Neural cell (in vitro differentiated cells): ENCODE data around the gene XG. TPM values are rescaled to one million over a fixed set of nuclear protein-coding genes. Genes with fewer than 3 reads are reported as not detected.
"Not testable (repeated sequence)": the region's sequence is repeated elsewhere in the genome, so short reads cannot be mapped to it uniquely, and the experiment has no call there.

Experiments
- H2AFZ ChIP-seq: fragments of 200-600, 300-800 bp; sonication (generic), shearing (Covaris generic); 2 replicates; pipeline ENCODE4 v1.6.0; 2014; ENCODE audit warnings: low read depth, mild to moderate bottlenecking, antibody characterized with exemption, low read length, moderate library complexity
- H3F3A ChIP-seq: fragments of 200-600 bp; shearing (Covaris generic); 2 replicates; pipeline ENCODE4 v1.6.1; 2016; ENCODE audit warnings: mild to moderate bottlenecking, moderate library complexity, mixed read lengths, antibody characterized with exemption, low read length; ENCODE audit not compliant: insufficient read depth, poor library complexity, severe bottlenecking
- H3K27ac ChIP-seq: fragments of 200-600, 300-800 bp; sonication (generic), shearing (Covaris generic); 2 replicates; pipeline ENCODE4 v1.5.1; 2014; ENCODE audit warnings: mild to moderate bottlenecking, low read length, moderate library complexity
- H3K27me3 ChIP-seq: fragments of 300-800, 200-600 bp; sonication (generic), shearing (Covaris generic); 2 replicates; pipeline ENCODE4 v1.6.0; 2014; ENCODE audit warnings: mild to moderate bottlenecking, low read depth, low read length, moderate library complexity; ENCODE audit not compliant: insufficient read depth
- H3K36me3 ChIP-seq: fragments of 300-800, 200-600 bp; sonication (generic), shearing (Covaris generic); 2 replicates; pipeline ENCODE4 v1.5.1; 2014; ENCODE audit warnings: mild to moderate bottlenecking, antibody characterized with exemption, low read length, moderate library complexity; ENCODE audit not compliant: insufficient read depth
- H3K4me2 ChIP-seq: fragments of 300-800, 200-600 bp; sonication (generic), shearing (Covaris generic); 2 replicates; pipeline ENCODE4 v1.6.0; 2014; ENCODE audit warnings: mild to moderate bottlenecking, low read length
- H3K4me3 ChIP-seq: fragments of 300-800, 200-600 bp; sonication (generic), shearing (Covaris generic); 2 replicates; pipeline ENCODE4 v1.5.1; 2014; ENCODE audit warnings: mild to moderate bottlenecking, low read length, moderate library complexity
- H3K79me2 ChIP-seq: fragments of 200-600 bp; shearing (Covaris generic); replicated peaks from 2 replicates; pipeline ENCODE4 v1.6.0; 2014; ENCODE audit warnings: mild to moderate bottlenecking, low read length, moderate library complexity; ENCODE audit not compliant: insufficient read depth
- H3K9ac ChIP-seq: fragments of 300-800, 200-600 bp; sonication (generic), shearing (Covaris generic); 2 replicates; pipeline ENCODE4 v1.6.1; 2016; ENCODE audit warnings: mild to moderate bottlenecking, low read length, mixed read lengths
- H3K9me2 ChIP-seq: fragments of 200-600 bp; shearing (Covaris generic); 2 replicates; pipeline ENCODE4 v1.6.1; 2016; ENCODE audit warnings: mild to moderate bottlenecking, low read length, mixed read lengths; ENCODE audit not compliant: insufficient read depth
- H3K9me3 ChIP-seq: fragments of 200-600, 300-800 bp; sonication (generic), shearing (Covaris generic); 2 replicates; pipeline ENCODE4 v1.6.1; 2016; ENCODE audit warnings: mild to moderate bottlenecking, mixed run types, low read length, moderate library complexity, mixed read lengths
- H4K20me1 ChIP-seq: fragments of 200-600 bp; shearing (Covaris generic); 2 replicates; pipeline ENCODE4 v1.6.1; 2016; ENCODE audit warnings: mild to moderate bottlenecking, mixed run types; ENCODE audit not compliant: insufficient read depth
- EP300 ChIP-seq: fragments of 450-650 bp; conservative IDR thresholded peaks from 2 replicates; pipeline ENCODE4 v1.6.1; 2014; ENCODE audit warnings: antibody characterized with exemption, mild to moderate bottlenecking, moderate library complexity; ENCODE audit not compliant: poor library complexity, severe bottlenecking
- EZH2 ChIP-seq: fragments of 200-600, 300-800 bp; shearing (Covaris generic), sonication (generic); IDR thresholded peaks from 2 replicates; pipeline ENCODE4 v1.6.1; 2014; ENCODE audit warnings: antibody characterized with exemption, low read length, borderline replicate concordance, mild to moderate bottlenecking; ENCODE audit not compliant: insufficient read depth, poor library complexity, severe bottlenecking
- MXI1 ChIP-seq: fragments of 450-650 bp; conservative IDR thresholded peaks from 2 replicates; pipeline ENCODE4 v1.6.1; 2014; ENCODE audit warnings: antibody characterized with exemption, mild to moderate bottlenecking; ENCODE audit not compliant: poor library complexity, severe bottlenecking
- POLR2AphosphoS5 ChIP-seq: IDR thresholded peaks from 2 replicates; pipeline ENCODE4 v1.6.1; 2012
- RAD21 ChIP-seq: fragments of 450-650 bp; conservative IDR thresholded peaks from 2 replicates; pipeline ENCODE4 v1.6.1; 2014; ENCODE audit warnings: antibody characterized with exemption, mild to moderate bottlenecking, moderate library complexity
- SMC3 ChIP-seq: fragments of 450-650 bp; conservative IDR thresholded peaks from 2 replicates; pipeline ENCODE4 v1.6.1; 2014; ENCODE audit warnings: antibody characterized with exemption, mild to moderate bottlenecking, moderate library complexity; ENCODE audit not compliant: poor library complexity
- TAF1 ChIP-seq: IDR thresholded peaks from 2 replicates; pipeline ENCODE4 v1.6.1; 2012; ENCODE audit warnings: low read depth
- polyA plus RNA-seq: library from polyadenylated mRNA; depleted of rRNA; stranded (reverse); fragments of >200 nt; gene quantifications from 2 replicates; pipeline ENCODE4 v1.2.3, GENCODE V29; 2014
- TF ChIP-seq, protein P1 (sequence below): fragments of 450-650 bp; IDR thresholded peaks from 2 replicates; pipeline ENCODE4 v1.5.1; 2014; ENCODE audit warnings: antibody characterized with exemption, mild to moderate bottlenecking, moderate library complexity; ENCODE audit not compliant: poor library complexity, severe bottlenecking
- TF ChIP-seq, protein P2 (sequence below): IDR thresholded peaks from 2 replicates; pipeline ENCODE4 v1.6.1; 2012; ENCODE audit warnings: borderline replicate concordance

The XG gene
- polyA plus RNA-seq, 1 donor from 2014 or later: 0.37 TPM

DNA sequence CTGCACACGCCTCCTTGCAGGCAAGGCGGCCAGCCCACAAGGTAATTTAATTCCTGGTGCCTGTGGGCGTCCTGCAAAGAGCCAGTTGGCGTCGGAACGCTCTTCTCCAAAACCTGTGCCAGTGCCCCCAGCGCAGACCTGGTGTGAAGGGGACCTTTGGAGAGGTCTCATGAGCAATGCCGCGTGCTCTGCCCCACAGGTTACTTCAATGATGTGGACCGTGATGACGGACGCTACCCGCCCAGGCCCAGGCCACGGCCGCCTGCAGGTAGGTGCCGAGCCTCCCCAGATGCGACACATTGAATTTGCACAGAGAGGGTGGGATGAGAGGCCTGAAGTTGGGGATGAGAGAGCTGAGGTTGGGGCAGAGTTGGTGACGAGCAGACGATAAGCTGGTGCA is 42.5 kb downstream of the XG start:
- H3K36me3 ChIP-seq: no peaks in the 10 kb centered on the region
- H3K9me3 ChIP-seq: no peaks in the 10 kb centered on the region

DNA sequence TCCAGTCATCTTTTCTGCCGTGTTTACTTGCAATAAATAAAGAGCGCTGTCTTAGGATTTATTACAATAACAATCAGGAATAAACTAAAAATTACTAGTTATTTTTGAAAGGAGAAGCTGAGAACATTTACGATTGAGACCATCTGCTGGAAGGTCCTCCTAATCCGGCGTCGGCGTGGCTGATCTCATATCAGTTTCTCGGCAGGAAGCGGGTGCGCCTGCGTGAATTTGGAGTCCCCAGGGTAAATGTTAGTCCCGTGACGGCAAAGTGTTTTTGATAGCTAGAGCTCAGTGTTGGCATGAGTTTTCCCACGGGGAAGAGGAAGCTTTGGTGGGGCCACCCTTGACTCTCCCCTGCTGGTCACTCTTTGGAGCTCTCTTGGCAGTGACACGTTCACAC is 45.0 kb downstream of the XG start:
- not testable (repeated sequence) for H3K27me3 ChIP-seq, H3K27ac ChIP-seq, H3F3A ChIP-seq, H3K36me3 ChIP-seq, H3K9ac ChIP-seq, H3K79me2 ChIP-seq, H2AFZ ChIP-seq, H4K20me1 ChIP-seq, H3K4me2 ChIP-seq, H3K4me3 ChIP-seq, H3K9me3 ChIP-seq, H3K9me2 ChIP-seq

More for the DNA sequence above, 42.5 kb downstream of the XG start:
- Histone ChIP-seq H4K20me1 (no peaks in the 10 kb centered on the region), H3K9me2 (no peaks in the 10 kb centered on the region), H3K79me2 (no peaks in the 10 kb centered on the region), H3K4me3 (no peak overlapping the region), H3K27ac (no peak overlapping the region), H2AFZ (no peak overlapping the region), H3K9ac (no peak overlapping the region), H3K27me3 (no peaks in the 10 kb centered on the region), H3K4me2 (no peak overlapping the region), H3F3A (no peaks in the 10 kb centered on the region)
- TF ChIP-seq RAD21: no peak
- TF ChIP-seq MXI1: no peak
- TF ChIP-seq SMC3: no peak
- TF ChIP-seq, protein P1, sequence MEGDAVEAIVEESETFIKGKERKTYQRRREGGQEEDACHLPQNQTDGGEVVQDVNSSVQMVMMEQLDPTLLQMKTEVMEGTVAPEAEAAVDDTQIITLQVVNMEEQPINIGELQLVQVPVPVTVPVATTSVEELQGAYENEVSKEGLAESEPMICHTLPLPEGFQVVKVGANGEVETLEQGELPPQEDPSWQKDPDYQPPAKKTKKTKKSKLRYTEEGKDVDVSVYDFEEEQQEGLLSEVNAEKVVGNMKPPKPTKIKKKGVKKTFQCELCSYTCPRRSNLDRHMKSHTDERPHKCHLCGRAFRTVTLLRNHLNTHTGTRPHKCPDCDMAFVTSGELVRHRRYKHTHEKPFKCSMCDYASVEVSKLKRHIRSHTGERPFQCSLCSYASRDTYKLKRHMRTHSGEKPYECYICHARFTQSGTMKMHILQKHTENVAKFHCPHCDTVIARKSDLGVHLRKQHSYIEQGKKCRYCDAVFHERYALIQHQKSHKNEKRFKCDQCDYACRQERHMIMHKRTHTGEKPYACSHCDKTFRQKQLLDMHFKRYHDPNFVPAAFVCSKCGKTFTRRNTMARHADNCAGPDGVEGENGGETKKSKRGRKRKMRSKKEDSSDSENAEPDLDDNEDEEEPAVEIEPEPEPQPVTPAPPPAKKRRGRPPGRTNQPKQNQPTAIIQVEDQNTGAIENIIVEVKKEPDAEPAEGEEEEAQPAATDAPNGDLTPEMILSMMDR: no peak
- TF ChIP-seq, protein P2, sequence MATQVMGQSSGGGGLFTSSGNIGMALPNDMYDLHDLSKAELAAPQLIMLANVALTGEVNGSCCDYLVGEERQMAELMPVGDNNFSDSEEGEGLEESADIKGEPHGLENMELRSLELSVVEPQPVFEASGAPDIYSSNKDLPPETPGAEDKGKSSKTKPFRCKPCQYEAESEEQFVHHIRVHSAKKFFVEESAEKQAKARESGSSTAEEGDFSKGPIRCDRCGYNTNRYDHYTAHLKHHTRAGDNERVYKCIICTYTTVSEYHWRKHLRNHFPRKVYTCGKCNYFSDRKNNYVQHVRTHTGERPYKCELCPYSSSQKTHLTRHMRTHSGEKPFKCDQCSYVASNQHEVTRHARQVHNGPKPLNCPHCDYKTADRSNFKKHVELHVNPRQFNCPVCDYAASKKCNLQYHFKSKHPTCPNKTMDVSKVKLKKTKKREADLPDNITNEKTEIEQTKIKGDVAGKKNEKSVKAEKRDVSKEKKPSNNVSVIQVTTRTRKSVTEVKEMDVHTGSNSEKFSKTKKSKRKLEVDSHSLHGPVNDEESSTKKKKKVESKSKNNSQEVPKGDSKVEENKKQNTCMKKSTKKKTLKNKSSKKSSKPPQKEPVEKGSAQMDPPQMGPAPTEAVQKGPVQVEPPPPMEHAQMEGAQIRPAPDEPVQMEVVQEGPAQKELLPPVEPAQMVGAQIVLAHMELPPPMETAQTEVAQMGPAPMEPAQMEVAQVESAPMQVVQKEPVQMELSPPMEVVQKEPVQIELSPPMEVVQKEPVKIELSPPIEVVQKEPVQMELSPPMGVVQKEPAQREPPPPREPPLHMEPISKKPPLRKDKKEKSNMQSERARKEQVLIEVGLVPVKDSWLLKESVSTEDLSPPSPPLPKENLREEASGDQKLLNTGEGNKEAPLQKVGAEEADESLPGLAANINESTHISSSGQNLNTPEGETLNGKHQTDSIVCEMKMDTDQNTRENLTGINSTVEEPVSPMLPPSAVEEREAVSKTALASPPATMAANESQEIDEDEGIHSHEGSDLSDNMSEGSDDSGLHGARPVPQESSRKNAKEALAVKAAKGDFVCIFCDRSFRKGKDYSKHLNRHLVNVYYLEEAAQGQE: no peak
- TF ChIP-seq TAF1: no peak
- TF ChIP-seq EZH2: no peak
- no peak for TF ChIP-seq EP300
- no peak for TF ChIP-seq POLR2AphosphoS5

DNA sequence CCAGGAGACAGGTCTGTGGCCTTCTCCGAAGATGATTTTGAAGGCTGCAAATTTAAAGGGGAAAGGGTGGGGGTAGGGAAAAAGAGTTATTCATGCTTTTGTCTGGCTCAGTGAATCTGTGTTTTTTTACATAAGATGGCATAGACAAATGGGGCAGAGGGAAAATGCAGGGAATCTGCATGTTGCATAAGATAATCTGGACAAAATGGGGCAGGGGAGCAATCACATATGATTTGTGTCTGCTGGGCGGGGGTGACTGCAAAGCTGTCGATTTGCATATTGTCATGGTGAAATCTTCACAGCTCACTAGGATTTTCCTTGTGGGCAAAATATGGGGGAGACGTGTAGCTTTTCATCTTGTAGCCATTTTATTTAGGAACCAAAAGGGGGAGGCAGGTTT is 47.5 kb downstream of the XG start:
- Histone ChIP-seq H3K27me3 (no peaks in the 10 kb centered on the region), H3K9me2 (no peaks in the 10 kb centered on the region), H2AFZ (no peak overlapping the region), H3K4me2 (no peak overlapping the region), H3K4me3 (no peak overlapping the region), H3K27ac (no peak overlapping the region), H3K36me3 (no peaks in the 10 kb centered on the region), H3K9me3 (no peaks in the 10 kb centered on the region), H3F3A (no peaks in the 10 kb centered on the region), H4K20me1 (no peaks in the 10 kb centered on the region), H3K9ac (no peak overlapping the region), H3K79me2 (no peaks in the 10 kb centered on the region)
- no peak for TF ChIP-seq SMC3
- TF ChIP-seq, protein P1: no peak
- TF ChIP-seq MXI1: no peak
- no peak for TF ChIP-seq RAD21
- TF ChIP-seq TAF1: no peak
- TF ChIP-seq EZH2: no peak
- TF ChIP-seq, protein P2: no peak
- no peak for TF ChIP-seq EP300
- TF ChIP-seq POLR2AphosphoS5: no peak
